LNCaP clone FGC (cell line): ENCODE data around the gene ASTN2.

Source experiments
- DNase-seq: peaks from one replicate; pipeline ENCODE4 v3.0.0-alpha.2; 2011; ENCODE audit warnings: low read depth
- H3K4me3 ChIP-seq: 2 replicates; pipeline ENCODE4 v1.5.1; 2011; ENCODE audit warnings: mild to moderate bottlenecking, low read depth, low read length, control low read depth
- TF ChIP-seq, protein P1 (sequence below): IDR thresholded peaks from 2 replicates; pipeline ENCODE4 v1.5.1; 2012; ENCODE audit warnings: mild to moderate bottlenecking; ENCODE audit not compliant: control insufficient read depth, insufficient read depth; ENCODE audit errors: extremely low read depth

The ASTN2 gene

DNA sequence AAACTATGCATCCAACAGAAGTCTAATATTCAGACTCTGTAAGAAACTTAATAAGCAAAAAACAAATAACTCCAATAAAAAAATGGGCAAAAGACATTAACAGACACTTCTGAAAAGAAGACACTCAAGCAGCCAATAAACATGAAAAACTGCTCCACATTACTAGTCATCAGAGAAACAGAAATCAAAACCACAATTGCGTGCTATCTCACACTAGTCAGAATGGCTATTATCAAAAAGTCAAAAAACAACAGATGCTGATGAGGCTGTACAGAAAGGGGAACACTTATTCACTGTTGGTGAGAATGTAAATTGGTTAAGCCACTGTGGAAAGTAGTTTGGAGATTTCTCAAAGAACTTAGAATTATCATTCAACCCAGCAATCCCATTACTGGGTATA, 829.0 kb downstream of the ASTN2 start:
- TF ChIP-seq, protein P1, sequence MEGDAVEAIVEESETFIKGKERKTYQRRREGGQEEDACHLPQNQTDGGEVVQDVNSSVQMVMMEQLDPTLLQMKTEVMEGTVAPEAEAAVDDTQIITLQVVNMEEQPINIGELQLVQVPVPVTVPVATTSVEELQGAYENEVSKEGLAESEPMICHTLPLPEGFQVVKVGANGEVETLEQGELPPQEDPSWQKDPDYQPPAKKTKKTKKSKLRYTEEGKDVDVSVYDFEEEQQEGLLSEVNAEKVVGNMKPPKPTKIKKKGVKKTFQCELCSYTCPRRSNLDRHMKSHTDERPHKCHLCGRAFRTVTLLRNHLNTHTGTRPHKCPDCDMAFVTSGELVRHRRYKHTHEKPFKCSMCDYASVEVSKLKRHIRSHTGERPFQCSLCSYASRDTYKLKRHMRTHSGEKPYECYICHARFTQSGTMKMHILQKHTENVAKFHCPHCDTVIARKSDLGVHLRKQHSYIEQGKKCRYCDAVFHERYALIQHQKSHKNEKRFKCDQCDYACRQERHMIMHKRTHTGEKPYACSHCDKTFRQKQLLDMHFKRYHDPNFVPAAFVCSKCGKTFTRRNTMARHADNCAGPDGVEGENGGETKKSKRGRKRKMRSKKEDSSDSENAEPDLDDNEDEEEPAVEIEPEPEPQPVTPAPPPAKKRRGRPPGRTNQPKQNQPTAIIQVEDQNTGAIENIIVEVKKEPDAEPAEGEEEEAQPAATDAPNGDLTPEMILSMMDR: no peak
- no peak overlapping the region for H3K4me3 ChIP-seq
- DNase-seq: no peak

DNA sequence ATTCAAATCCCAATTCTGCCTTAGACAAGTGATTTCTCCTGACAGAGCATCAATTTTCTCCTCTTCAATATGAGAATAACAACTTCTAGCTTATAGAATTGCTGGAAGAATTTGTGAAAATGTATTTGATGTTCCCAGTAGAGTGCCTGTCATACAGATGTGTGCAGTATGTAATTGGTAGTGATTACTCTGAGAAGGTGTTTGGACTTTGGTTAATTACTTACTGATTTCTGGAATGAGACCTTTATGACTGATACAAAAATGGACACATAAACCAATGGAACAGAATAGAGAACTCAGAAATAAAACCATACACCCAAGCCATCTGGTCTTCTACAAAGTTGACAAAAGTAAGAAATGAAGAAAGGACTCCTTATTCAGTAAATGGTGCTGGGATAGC, 829.7 kb downstream of the ASTN2 start:
- DNase-seq: no peak
- no peak overlapping the region for H3K4me3 ChIP-seq
- TF ChIP-seq, protein P1: no peak

DNA sequence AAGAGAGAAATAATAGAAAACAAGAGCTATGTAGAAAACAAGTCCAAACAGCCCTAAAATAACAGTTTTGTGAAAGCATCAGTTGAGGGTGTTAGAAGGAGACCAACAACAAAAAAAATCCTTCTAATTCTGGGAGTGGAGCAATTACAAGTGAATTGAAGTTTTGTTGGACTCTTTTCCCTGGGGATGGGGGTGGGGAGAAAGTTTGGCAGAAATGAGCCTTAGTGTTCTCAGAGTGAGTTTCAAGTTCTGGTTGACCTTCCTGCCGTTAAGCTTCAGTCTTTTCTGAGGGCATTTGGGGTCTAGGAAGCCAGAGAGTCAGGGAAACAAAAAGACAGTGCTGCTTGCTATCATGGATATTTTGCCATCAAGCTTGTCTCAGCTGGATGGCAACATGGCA, 834.0 kb downstream of the ASTN2 start:
- DNase-seq: no peak
- H3K4me3 ChIP-seq: no peak overlapping the region
- TF ChIP-seq, protein P1: no peak

DNA sequence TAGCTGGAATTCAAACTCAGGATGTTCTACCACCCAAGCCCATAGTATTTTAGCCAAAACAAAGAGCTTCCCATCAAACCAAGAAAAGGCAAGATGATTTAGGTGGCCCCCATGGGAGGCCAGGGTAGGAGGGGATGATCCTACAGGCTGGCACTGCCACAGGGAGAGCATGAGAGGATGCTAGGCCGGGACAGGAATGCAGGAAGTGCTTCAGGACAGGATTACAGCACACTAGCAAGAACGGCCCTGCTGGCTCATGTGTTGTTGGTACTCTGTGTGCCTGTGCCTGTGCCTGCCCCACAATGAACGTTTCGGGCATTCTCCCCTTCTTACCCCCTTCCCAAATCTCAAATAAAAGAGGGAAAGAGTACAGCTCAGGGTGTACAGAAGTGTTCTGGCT, 838.5 kb downstream of the ASTN2 start:
- no peak overlapping the region for H3K4me3 ChIP-seq
- no peak for DNase-seq
- TF ChIP-seq, protein P1: no peak

DNA sequence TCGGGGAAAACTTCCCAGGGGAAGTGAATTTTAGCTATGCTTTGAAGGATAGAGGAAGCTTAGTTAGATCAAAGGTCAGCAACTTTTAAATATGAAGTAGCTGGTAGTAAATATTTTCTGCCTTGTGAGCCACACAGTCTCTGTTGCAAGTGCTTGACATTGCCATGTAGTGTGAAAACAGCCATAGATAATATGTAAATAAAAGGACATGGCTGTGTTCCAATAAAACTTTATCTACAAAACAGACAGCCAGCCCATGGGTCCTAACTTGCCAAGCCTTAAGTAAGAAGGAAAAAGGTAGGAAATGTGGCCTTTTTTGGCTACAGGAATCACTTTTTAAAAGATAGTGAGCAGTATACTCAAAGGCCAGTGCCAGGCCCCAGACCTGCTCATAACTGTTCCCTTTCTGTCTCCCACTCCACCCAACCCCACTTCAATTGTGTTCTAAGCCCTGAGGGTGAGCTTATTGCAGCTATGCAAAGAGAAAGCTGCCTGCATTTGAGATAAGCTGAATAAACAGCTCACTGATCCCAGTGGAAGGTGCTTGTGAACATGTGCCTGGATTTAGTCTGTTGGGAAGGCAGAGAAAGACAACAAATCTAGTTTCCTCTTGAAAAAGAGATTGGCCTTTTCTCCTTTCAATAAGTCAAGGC, 840.7 kb downstream of the ASTN2 start:
- TF ChIP-seq, protein P1: no peak
- no peak overlapping the region for H3K4me3 ChIP-seq
- peak; percentile 52 for DNase-seq

DNA sequence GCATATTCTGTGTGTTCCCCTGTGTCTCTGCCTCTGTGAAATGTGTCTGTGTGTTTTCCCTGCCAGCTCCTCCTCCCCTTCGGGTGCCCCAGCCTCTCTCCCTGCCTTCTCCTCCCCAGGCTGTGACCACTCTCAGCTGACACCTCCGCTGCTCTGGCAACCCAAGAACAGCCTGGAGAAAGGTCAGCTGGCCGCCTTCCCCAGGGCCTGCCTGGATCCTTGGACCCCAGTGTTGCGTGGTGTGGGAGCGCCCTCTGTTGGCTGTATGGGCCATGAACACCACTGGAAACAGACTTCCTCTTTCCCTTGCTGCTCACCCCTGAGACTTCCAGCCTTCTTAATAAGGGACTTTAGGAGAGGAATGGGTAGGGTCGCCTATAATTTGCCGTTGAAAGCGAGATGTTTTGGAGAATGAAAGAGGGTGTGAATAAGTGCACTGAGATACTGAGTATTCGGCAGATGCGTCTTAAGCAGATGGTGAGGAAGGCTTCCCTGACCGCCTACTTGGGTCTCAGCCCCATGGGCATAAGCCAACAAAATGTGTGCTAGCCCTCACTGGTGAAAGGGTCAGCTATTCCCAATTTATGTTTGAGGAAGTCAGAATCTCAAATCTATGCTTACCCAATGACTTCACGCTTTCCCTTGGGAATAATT, 842.6 kb downstream of the ASTN2 start:
- peak; percentile 40 for DNase-seq
- no peak overlapping the region for H3K4me3 ChIP-seq
- TF ChIP-seq, protein P1: peak; percentile 94

DNA sequence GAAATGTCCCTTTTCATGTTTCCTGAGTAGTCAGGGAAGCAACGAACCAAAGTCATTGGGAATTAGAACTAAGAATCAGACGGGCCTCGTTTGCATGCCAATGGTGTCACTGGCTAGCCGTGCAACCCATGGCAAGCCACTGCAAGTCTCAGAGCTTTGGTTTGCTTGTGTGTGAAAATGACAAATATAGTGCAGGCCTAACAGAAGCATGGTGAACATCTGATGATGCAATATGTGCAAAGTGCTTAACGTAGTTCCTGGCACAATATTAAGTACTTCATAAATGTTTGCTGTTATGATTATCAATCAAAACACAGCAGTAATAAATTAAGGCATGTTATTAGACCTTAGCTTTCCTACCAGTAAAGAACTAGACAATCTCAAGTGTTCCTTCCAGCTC, 845.7 kb downstream of the ASTN2 start:
- no peak overlapping the region for H3K4me3 ChIP-seq
- TF ChIP-seq, protein P1: no peak
- no peak for DNase-seq
